ENCODE data around the gene RFT1. TPM values are rescaled to one million over a fixed set of nuclear protein-coding genes. Genes with fewer than 3 reads are reported as not detected.
A peak's percentile ranks its signal among the peaks of the same experiment; 100 is the strongest.

RFT1 gene
- total RNA-seq, 5 donors from 2014 or later (not counting 1 experiment from before 2014, with no cell fraction given), result 14.4 to 27.8 (median 26.6) TPM

DNA sequence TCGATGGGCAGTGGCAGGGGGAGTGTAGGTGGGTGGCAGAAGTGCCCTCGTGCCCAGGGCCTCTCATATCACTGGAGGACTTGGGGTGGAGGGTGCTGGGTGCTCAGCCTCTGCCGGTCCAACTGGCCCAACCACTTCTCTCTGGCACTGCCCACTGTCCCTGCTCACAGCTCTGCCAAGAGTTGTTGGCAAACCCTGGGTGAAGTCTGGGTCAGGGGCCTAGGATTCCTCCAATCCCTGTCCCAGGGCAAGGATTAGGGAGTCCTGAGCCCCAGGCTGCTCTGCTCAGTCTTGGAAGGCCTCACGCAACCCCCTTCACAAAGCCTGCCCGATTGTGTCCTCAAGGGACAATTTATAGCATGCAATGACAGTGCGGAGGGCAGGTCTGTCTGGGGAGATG is 25.5 kb upstream of the RFT1 start:
- Mint-ChIP-seq H3K27ac (no peak overlapping the region), H3K4me3 (no peak overlapping the region), H3K4me1 (peaks cover 6 to 11% (median 8%) of the 10 kb centered on the region in 3 donors), H3K36me3 (no peaks in the 10 kb centered on the region), H3K27me3 (peaks cover 22 to 41% of the 10 kb centered on the region in 2 donors), H3K9me3 (no peaks in the 10 kb centered on the region)
- Histone ChIP-seq H3K36me3 (ENCODE audit: control insufficient read depth in 2 of 2, extremely low read depth in 1 of 2, insufficient read depth in 1 of 2, low read length in 1 of 2) (no peaks in the 10 kb centered on the region), H3K4me1 (ENCODE audit: control insufficient read depth in 1 of 2, extremely low read depth in 1 of 2, insufficient read depth in 2 of 2, low read length in 2 of 2) (peaks cover 3 to 16% of the 10 kb centered on the region in 2 experiments), H3K4me3 (ENCODE audit: control insufficient read depth in 1 of 2, extremely low read depth in 1 of 2, low read length in 1 of 2) (no peak overlapping the region), H3K27me3 (replicated peaks in 1 of 2; ENCODE audit: control insufficient read depth in 2 of 2, extremely low read depth in 1 of 2, insufficient read depth in 2 of 2, low read length in 1 of 2) (peaks cover 0 to 70% of the 10 kb centered on the region in 2 experiments), H3K27ac (ENCODE audit: low read length) (no peak overlapping the region), H3K9me3 (no peaks in the 10 kb centered on the region)
- CTCF ChIA-PET, result interaction anchor here in 1 of 2 donors (0.5 kb wide), 1 partner anchor 45 kb away, joined by 3 read pairs; no protein-coding TSS in a partner anchor
- POLR2A ChIA-PET, result interaction anchor here in 1 of 2 donors (0.7 kb wide), 1 partner anchor 31 kb away, joined by 4 read pairs; no protein-coding TSS in a partner anchor
- DNase-seq (no peak), ATAC-seq (replicated peaks in 1 of 4) (no peak)
- 95% methylated on average over 3 of the region's 6 CpGs for WGBS (ENCODE audit: insufficient coverage)

- H3K4me3 ChIP-seq (ENCODE audit: control insufficient read depth in 1 of 2, extremely low read depth in 1 of 2, low read length in 1 of 2), result no peak overlapping the region
- POLR2A ChIA-PET, result no interaction called here
- peaks cover 0 to 70% of the 10 kb centered on the region in 2 experiments for H3K27me3 ChIP-seq (replicated peaks in 1 of 2; ENCODE audit: control insufficient read depth in 2 of 2, extremely low read depth in 1 of 2, insufficient read depth in 2 of 2, low read length in 1 of 2)
- peaks cover 22 to 41% of the 10 kb centered on the region in 2 donors for H3K27me3 Mint-ChIP-seq
- no peak overlapping the region for H3K27ac ChIP-seq (ENCODE audit: low read length)
- H3K27ac Mint-ChIP-seq, result no peak overlapping the region
- peaks cover 0 to 4% (median 1%) of the 10 kb centered on the region in 3 donors for H3K4me1 Mint-ChIP-seq
- DNase-seq (no peak), ATAC-seq (replicated peaks in 1 of 4) (no peak)
- no peaks in the 10 kb centered on the region for H3K36me3 Mint-ChIP-seq
- H3K36me3 ChIP-seq (ENCODE audit: control insufficient read depth in 2 of 2, extremely low read depth in 1 of 2, insufficient read depth in 1 of 2, low read length in 1 of 2), result no peaks in the 10 kb centered on the region
- no peak overlapping the region for H3K4me3 Mint-ChIP-seq
- H3K9me3 ChIP-seq, result no peaks in the 10 kb centered on the region
- peaks cover 0 to 7% of the 10 kb centered on the region in 2 experiments for H3K4me1 ChIP-seq (ENCODE audit: control insufficient read depth in 1 of 2, extremely low read depth in 1 of 2, insufficient read depth in 2 of 2, low read length in 2 of 2)
- WGBS (ENCODE audit: insufficient coverage), result 65% methylated on average over 3 of the region's 4 CpGs
- no peaks in the 10 kb centered on the region for H3K9me3 Mint-ChIP-seq
- CTCF ChIA-PET, result no interaction called here
Measured at GRCh38 chr3:53154881-53155285, 24.6 kb upstream of the RFT1 start.

- ChIA-PET POLR2A (no interaction called here), CTCF (no interaction called here)
- peaks cover 22 to 41% of the 10 kb centered on the region in 2 donors for H3K27me3 Mint-ChIP-seq
- no peaks in the 10 kb centered on the region for H3K9me3 Mint-ChIP-seq
- no peak overlapping the region for H3K27ac ChIP-seq (ENCODE audit: low read length)
- H3K27ac Mint-ChIP-seq, result no peak overlapping the region
- H3K4me1 ChIP-seq (ENCODE audit: control insufficient read depth in 1 of 2, extremely low read depth in 1 of 2, insufficient read depth in 2 of 2, low read length in 2 of 2), result peaks cover 0 to 4% of the 10 kb centered on the region in 2 experiments
- DNase-seq (no peak), ATAC-seq (replicated peaks in 1 of 4) (no peak)
- H3K27me3 ChIP-seq (replicated peaks in 1 of 2; ENCODE audit: control insufficient read depth in 2 of 2, extremely low read depth in 1 of 2, insufficient read depth in 2 of 2, low read length in 1 of 2), result peaks cover 0 to 68% of the 10 kb centered on the region in 2 experiments
- H3K4me1 Mint-ChIP-seq, result peaks cover 0 to 4% (median 0%) of the 10 kb centered on the region in 3 donors
- no peak overlapping the region for H3K4me3 ChIP-seq (ENCODE audit: control insufficient read depth in 1 of 2, extremely low read depth in 1 of 2, low read length in 1 of 2)
- no peaks in the 10 kb centered on the region for H3K36me3 ChIP-seq (ENCODE audit: control insufficient read depth in 2 of 2, extremely low read depth in 1 of 2, insufficient read depth in 1 of 2, low read length in 1 of 2)
- no CpG with 5 or more reads among the region's 6 CpGs for WGBS (ENCODE audit: insufficient coverage)
- no peaks in the 10 kb centered on the region for H3K9me3 ChIP-seq
- no peak overlapping the region for H3K4me3 Mint-ChIP-seq
- no peaks in the 10 kb centered on the region for H3K36me3 Mint-ChIP-seq
Measured at GRCh38 chr3:53153980-53154379, 23.7 kb upstream of the RFT1 start.

GRCh38 chr3:53153264-53153823 is 23.1 kb upstream of the RFT1 start:
- no peak overlapping the region for H3K4me3 ChIP-seq (ENCODE audit: control insufficient read depth in 1 of 2, extremely low read depth in 1 of 2, low read length in 1 of 2)
- H3K27ac ChIP-seq (ENCODE audit: low read length), result no peak overlapping the region
- no peaks in the 10 kb centered on the region for H3K9me3 ChIP-seq
- H3K4me1 ChIP-seq (ENCODE audit: control insufficient read depth in 1 of 2, extremely low read depth in 1 of 2, insufficient read depth in 2 of 2, low read length in 2 of 2), result peaks cover 0 to 4% of the 10 kb centered on the region in 2 experiments
- H3K27ac Mint-ChIP-seq, result peak overlapping the region in 1 of 2 donors; percentile 43
- ChIA-PET CTCF (no interaction called here), POLR2A (no interaction called here)
- DNase-seq (no peak), ATAC-seq (replicated peaks in 1 of 4) (no peak)
- peaks cover 0 to 68% of the 10 kb centered on the region in 2 experiments for H3K27me3 ChIP-seq (replicated peaks in 1 of 2; ENCODE audit: control insufficient read depth in 2 of 2, extremely low read depth in 1 of 2, insufficient read depth in 2 of 2, low read length in 1 of 2)
- H3K36me3 ChIP-seq (ENCODE audit: control insufficient read depth in 2 of 2, extremely low read depth in 1 of 2, insufficient read depth in 1 of 2, low read length in 1 of 2), result no peaks in the 10 kb centered on the region
- no peak overlapping the region for H3K4me3 Mint-ChIP-seq
- no peaks in the 10 kb centered on the region for H3K36me3 Mint-ChIP-seq
- peaks cover 22 to 41% of the 10 kb centered on the region in 2 donors for H3K27me3 Mint-ChIP-seq
- H3K4me1 Mint-ChIP-seq, result no peaks in the 10 kb centered on the region
- no peaks in the 10 kb centered on the region for H3K9me3 Mint-ChIP-seq
- WGBS (ENCODE audit: insufficient coverage), result 87% methylated on average over 3 of the region's 3 CpGs

DNA sequence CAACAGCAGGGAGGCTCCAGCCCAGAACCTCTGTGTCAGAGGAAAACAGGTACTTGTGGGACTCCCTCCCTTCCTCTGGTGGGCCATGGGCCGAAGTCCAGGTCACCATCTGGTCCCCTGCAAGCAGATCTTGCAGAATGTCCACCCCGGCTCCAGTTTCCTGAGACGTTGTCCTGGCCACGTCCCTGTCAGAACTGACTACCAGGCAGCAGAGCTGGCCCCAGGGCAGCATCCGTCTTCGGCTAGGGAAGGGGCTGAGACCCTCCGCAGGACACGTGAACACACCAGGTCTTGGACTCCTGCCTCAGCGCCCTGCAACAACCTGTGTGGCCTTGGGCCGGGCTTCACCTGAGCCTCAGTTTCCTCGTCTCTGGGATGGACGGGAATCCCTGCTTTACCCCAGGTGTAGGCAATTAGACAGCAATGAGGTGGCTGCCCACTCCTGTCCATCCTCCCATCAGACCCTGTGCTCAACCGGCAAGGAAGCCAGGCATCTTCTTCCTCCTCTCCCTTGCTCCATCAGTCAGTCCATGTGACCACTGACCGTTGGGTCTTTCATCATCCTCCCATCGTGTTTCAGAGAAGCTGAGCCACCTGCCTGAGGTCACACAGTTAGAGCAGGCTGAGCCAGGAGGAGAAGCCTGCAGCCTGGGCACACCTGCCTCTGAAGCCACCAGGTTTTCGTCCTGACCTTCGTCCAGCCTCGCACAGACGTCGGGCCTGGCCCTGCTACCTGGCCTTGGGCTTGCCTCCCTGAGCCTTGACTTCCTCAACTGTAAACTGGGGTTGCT is 21.8 kb upstream of the RFT1 start:
- no peaks in the 10 kb centered on the region for H3K9me3 Mint-ChIP-seq
- no peak overlapping the region for H3K27ac ChIP-seq (ENCODE audit: low read length)
- 81% methylated on average over 17 of the region's 20 CpGs for WGBS (ENCODE audit: insufficient coverage)
- H3K4me3 Mint-ChIP-seq, result no peak overlapping the region
- POLR2A ChIA-PET, result no interaction called here
- DNase-seq, result no peak
- H3K4me1 Mint-ChIP-seq, result no peaks in the 10 kb centered on the region
- peaks cover 0 to 4% of the 10 kb centered on the region in 2 experiments for H3K4me1 ChIP-seq (ENCODE audit: control insufficient read depth in 1 of 2, extremely low read depth in 1 of 2, insufficient read depth in 2 of 2, low read length in 2 of 2)
- no peak overlapping the region for H3K27ac Mint-ChIP-seq
- no peak overlapping the region for H3K4me3 ChIP-seq (ENCODE audit: control insufficient read depth in 1 of 2, extremely low read depth in 1 of 2, low read length in 1 of 2)
- no peaks in the 10 kb centered on the region for H3K36me3 Mint-ChIP-seq
- peaks cover 0 to 60% of the 10 kb centered on the region in 2 experiments for H3K27me3 ChIP-seq (replicated peaks in 1 of 2; ENCODE audit: control insufficient read depth in 2 of 2, extremely low read depth in 1 of 2, insufficient read depth in 2 of 2, low read length in 1 of 2)
- CTCF ChIA-PET, result no interaction called here
- ATAC-seq (replicated peaks in 1 of 4), result no peak
- H3K27me3 Mint-ChIP-seq, result peaks cover 16 to 33% of the 10 kb centered on the region in 2 donors
- no peaks in the 10 kb centered on the region for H3K36me3 ChIP-seq (ENCODE audit: control insufficient read depth in 2 of 2, extremely low read depth in 1 of 2, insufficient read depth in 1 of 2, low read length in 1 of 2)
- no peaks in the 10 kb centered on the region for H3K9me3 ChIP-seq

DNA sequence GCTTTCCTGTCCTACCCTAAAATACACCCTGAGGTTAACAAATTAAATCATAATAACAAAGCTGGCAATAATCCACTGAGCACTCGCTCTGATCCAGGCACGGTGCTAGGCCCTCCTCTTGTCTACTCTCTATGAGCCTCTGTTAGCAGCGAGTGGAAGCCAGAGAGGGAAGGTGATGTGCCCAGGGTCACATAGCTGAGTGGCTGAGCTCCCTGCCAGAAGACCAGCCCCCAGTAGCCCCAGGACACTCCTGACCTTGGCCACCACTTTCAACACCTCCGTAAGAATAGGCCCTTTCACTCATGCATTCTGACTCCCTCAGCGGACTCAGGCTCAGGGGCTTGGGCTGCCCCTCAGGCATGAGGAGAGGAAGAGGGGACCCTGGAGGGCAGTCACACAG is 21.2 kb upstream of the RFT1 start:
- H3K27me3 Mint-ChIP-seq, result peaks cover 16 to 27% of the 10 kb centered on the region in 2 donors
- DNase-seq (no peak), ATAC-seq (replicated peaks in 1 of 4) (no peak)
- H3K36me3 ChIP-seq (ENCODE audit: control insufficient read depth in 2 of 2, extremely low read depth in 1 of 2, insufficient read depth in 1 of 2, low read length in 1 of 2), result no peaks in the 10 kb centered on the region
- H3K27ac ChIP-seq (ENCODE audit: low read length), result no peak overlapping the region
- WGBS (ENCODE audit: insufficient coverage), result 93% methylated on average over 3 of the region's 5 CpGs
- ChIA-PET POLR2A (no interaction called here), CTCF (no interaction called here)
- H3K4me3 Mint-ChIP-seq, result no peak overlapping the region
- no peaks in the 10 kb centered on the region for H3K36me3 Mint-ChIP-seq
- H3K9me3 ChIP-seq, result no peaks in the 10 kb centered on the region
- no peak overlapping the region for H3K27ac Mint-ChIP-seq
- H3K27me3 ChIP-seq (replicated peaks in 1 of 2; ENCODE audit: control insufficient read depth in 2 of 2, extremely low read depth in 1 of 2, insufficient read depth in 2 of 2, low read length in 1 of 2), result peaks cover 0 to 54% of the 10 kb centered on the region in 2 experiments
- peaks cover 0 to 4% of the 10 kb centered on the region in 2 experiments for H3K4me1 ChIP-seq (ENCODE audit: control insufficient read depth in 1 of 2, extremely low read depth in 1 of 2, insufficient read depth in 2 of 2, low read length in 2 of 2)
- H3K9me3 Mint-ChIP-seq, result no peaks in the 10 kb centered on the region
- H3K4me1 Mint-ChIP-seq, result no peaks in the 10 kb centered on the region
- no peak overlapping the region for H3K4me3 ChIP-seq (ENCODE audit: control insufficient read depth in 1 of 2, extremely low read depth in 1 of 2, low read length in 1 of 2)

Measured in T-cell (primary cell).